GM19351 (cell line): ENCODE data around the gene ODAPH.
"Not testable (repeated sequence)": the region's sequence is repeated elsewhere in the genome, so short reads cannot be mapped to it uniquely, and the experiment has no call there.

ENCODE experiments used
- ATAC-seq: cut with Tn5 transposase; IDR thresholded peaks from one replicate; pipeline ENCODE4 v1.9.1; 2021; ENCODE audit warnings: mild to moderate bottlenecking, moderate library complexity; ENCODE audit not compliant: unreplicated experiment

The ODAPH gene

GRCh38 chr4:75555294-75556164 lies at the start of gene ODAPH:
TSS of gene ODAPH (plus strand) at chr4:75556066. CDS start at chr4:75556083, 17 bp downstream.
- ATAC-seq, result peak; percentile 99

- ATAC-seq, result not testable (repeated sequence)
Measured at GRCh38 chr4:75509592-75509991, 46.3 kb upstream of the ODAPH start.

- ATAC-seq, result no peak
Measured at GRCh38 chr4:75511841-75512240, 44.0 kb upstream of the ODAPH start.

- no peak for ATAC-seq
Measured at GRCh38 chr4:75512386-75513211, 43.3 kb upstream of the ODAPH start.

- ATAC-seq, result no peak
Measured at GRCh38 chr4:75513526-75514130, 42.2 kb upstream of the ODAPH start.

GRCh38 chr4:75514131-75514948 lies 41.5 kb upstream of the ODAPH start, which contains the start of the genes RCHY1 and THAP6:
TSS of gene RCHY1 (minus strand) at chr4:75514403. CDS start at chr4:75514286, 117 bp downstream.
TSS of gene THAP6 (plus strand) at chr4:75514473. CDS start at chr4:75515453, 980 bp downstream.
- peak; percentile 87 for ATAC-seq

GRCh38 chr4:75514949-75515612 lies 40.8 kb upstream of the ODAPH start:
- peak; percentile 0 for ATAC-seq

- no peak for ATAC-seq
Measured at GRCh38 chr4:75516144-75516543, 39.7 kb upstream of the ODAPH start.

- ATAC-seq, result not testable (repeated sequence)
Measured at GRCh38 chr4:75519452-75519851, 36.4 kb upstream of the ODAPH start.

GRCh38 chr4:75525086-75525485 lies 30.8 kb upstream of the ODAPH start:
- ATAC-seq, result no peak

GRCh38 chr4:75525910-75526309 lies 30.0 kb upstream of the ODAPH start:
- ATAC-seq, result no peak

- no peak for ATAC-seq
Measured at GRCh38 chr4:75527482-75527881, 28.4 kb upstream of the ODAPH start.

- ATAC-seq, result no peak
Measured at GRCh38 chr4:75530556-75531322, 25.1 kb upstream of the ODAPH start.

GRCh38 chr4:75531536-75532143 lies 24.2 kb upstream of the ODAPH start:
- ATAC-seq, result not testable (repeated sequence)

- ATAC-seq, result not testable (repeated sequence)
Measured at GRCh38 chr4:75533339-75533887, 22.5 kb upstream of the ODAPH start.

- not testable (repeated sequence) for ATAC-seq
Measured at GRCh38 chr4:75533926-75534325, 21.9 kb upstream of the ODAPH start.

- not testable (repeated sequence) for ATAC-seq
Measured at GRCh38 chr4:75537308-75537707, 18.6 kb upstream of the ODAPH start.

GRCh38 chr4:75542824-75543223 lies 13.0 kb upstream of the ODAPH start:
- no peak for ATAC-seq
